Measurements from ENCODE around the gene PGM2. TPM values are rescaled to one million over a fixed set of nuclear protein-coding genes. Genes with fewer than 3 reads are reported as not detected.

Gene PGM2
- total RNA-seq, 4 donors from 2014 or later = 12.4 to 23.3 (median 16.0) TPM

DNA sequence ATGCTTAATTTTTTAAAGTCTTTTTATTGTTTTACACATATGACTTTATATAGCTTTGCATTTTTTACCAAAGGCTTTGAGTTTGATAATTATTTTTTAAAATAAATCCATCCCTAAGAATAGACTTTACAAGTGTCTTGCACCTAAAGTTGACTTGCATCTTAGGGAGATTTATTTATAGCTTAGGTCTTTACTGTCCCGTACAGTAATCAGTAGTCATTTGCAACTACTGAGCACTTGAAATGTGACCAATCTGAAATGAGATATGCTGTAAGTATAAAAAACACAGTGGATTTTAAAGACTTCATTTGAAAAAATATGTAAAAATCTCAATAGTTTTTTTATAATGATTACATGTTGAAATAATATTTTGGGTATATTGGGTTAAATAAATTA, 83.6 kb downstream of the PGM2 start:
- TF ChIP-seq, protein P1, sequence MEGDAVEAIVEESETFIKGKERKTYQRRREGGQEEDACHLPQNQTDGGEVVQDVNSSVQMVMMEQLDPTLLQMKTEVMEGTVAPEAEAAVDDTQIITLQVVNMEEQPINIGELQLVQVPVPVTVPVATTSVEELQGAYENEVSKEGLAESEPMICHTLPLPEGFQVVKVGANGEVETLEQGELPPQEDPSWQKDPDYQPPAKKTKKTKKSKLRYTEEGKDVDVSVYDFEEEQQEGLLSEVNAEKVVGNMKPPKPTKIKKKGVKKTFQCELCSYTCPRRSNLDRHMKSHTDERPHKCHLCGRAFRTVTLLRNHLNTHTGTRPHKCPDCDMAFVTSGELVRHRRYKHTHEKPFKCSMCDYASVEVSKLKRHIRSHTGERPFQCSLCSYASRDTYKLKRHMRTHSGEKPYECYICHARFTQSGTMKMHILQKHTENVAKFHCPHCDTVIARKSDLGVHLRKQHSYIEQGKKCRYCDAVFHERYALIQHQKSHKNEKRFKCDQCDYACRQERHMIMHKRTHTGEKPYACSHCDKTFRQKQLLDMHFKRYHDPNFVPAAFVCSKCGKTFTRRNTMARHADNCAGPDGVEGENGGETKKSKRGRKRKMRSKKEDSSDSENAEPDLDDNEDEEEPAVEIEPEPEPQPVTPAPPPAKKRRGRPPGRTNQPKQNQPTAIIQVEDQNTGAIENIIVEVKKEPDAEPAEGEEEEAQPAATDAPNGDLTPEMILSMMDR (IDR thresholded peaks at IDR 0.05; ENCODE audit: low read depth) = no peak

Other genes with a start within 250 kb of the PGM2 start
- gene RELL1, start 140.3 kb upstream of the PGM2 start, total RNA-seq = 100 to 1,000 TPM in 1 of 4 donors, 10 to 100 TPM in 3; 56.7 to 124 (median 74.5) TPM
- 100 to 1,000 TPM in 1 of 4 donors, 10 to 100 TPM in 3; 60.3 to 123 (median 87.6) TPM for gene TBC1D1, start 64.4 kb downstream of the PGM2 start, total RNA-seq
- gene PTTG2, start 133.7 kb downstream of the PGM2 start, total RNA-seq = 1 to 10 TPM in 1 of 4 donors, not detected in 3; 6.2 TPM

Measured in subcutaneous adipose tissue (tissue), 4 donors.